GM19351 (cell line): Measurements from ENCODE around the gene ARHGDIA.
A peak's percentile ranks its signal among the peaks of the same experiment; 100 is the strongest.

Source experiments
- ATAC-seq: cut with Tn5 transposase; IDR thresholded peaks from one replicate; pipeline ENCODE4 v1.9.1; 2021; ENCODE audit warnings: mild to moderate bottlenecking, moderate library complexity; ENCODE audit not compliant: unreplicated experiment

ARHGDIA gene

GRCh38 chr17:81888988-81889595 is 18.0 kb upstream of the ARHGDIA start:
- ATAC-seq, result no peak

- ATAC-seq, result no peak
Observed at GRCh38 chr17:81888105-81888987, 17.2 kb upstream of the ARHGDIA start.

- ATAC-seq, result no peak
Observed at GRCh38 chr17:81885869-81886548, 14.9 kb upstream of the ARHGDIA start.

- ATAC-seq, result no peak
Observed at GRCh38 chr17:81885454-81885853, 14.3 kb upstream of the ARHGDIA start.

GRCh38 chr17:81884968-81885367 is 13.8 kb upstream of the ARHGDIA start:
- ATAC-seq, result no peak

GRCh38 chr17:81884520-81884919 is 13.4 kb upstream of the ARHGDIA start:
- no peak for ATAC-seq

- no peak for ATAC-seq
Observed at GRCh38 chr17:81879121-81879520, 8.0 kb upstream of the ARHGDIA start.

GRCh38 chr17:81878294-81878693 is 7.2 kb upstream of the ARHGDIA start:
- no peak for ATAC-seq

GRCh38 chr17:81877569-81877968 is 6.4 kb upstream of the ARHGDIA start:
- ATAC-seq, result no peak

GRCh38 chr17:81871387-81872230 is 472 bp upstream of the ARHGDIA start:
- peak; percentile 12 for ATAC-seq

- peak; percentile 12 for ATAC-seq
Observed at GRCh38 chr17:81870131-81870980, 781 bp downstream of the ARHGDIA start.

- ATAC-seq, result no peak
Observed at GRCh38 chr17:81869221-81870130, 1.7 kb downstream of the ARHGDIA start.

GRCh38 chr17:81868674-81869220 is 2.4 kb downstream of the ARHGDIA start:
- ATAC-seq, result no peak

GRCh38 chr17:81867991-81868673 is 3.0 kb downstream of the ARHGDIA start:
- ATAC-seq, result no peak

- no peak for ATAC-seq
Observed at GRCh38 chr17:81867170-81867990, 3.8 kb downstream of the ARHGDIA start.

- ATAC-seq, result no peak
Observed at GRCh38 chr17:81866440-81867169, 4.5 kb downstream of the ARHGDIA start.
